Measurements from ENCODE around the gene SZT2.

DNA sequence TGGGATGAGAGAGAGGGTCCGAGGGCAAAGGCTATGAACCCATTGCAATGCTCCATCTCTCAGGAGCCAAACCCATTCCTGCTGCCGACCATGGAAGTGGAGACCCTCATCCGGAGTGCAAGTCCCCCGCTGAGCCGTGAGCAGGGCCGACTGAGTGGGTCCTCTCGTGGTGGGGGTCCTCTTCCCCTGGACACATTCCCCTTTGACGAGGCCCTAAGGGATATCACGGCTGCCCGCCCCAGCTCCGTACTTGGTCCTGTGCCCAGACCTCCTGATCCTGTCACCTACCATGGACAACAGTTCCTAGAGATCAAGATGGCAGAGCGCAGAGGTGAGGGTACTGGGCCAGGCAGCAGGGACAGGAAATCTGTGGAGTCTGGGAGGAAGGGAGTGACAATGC lies 53.1 kb downstream of the SZT2 start:
- TF ChIP-seq, protein P1, sequence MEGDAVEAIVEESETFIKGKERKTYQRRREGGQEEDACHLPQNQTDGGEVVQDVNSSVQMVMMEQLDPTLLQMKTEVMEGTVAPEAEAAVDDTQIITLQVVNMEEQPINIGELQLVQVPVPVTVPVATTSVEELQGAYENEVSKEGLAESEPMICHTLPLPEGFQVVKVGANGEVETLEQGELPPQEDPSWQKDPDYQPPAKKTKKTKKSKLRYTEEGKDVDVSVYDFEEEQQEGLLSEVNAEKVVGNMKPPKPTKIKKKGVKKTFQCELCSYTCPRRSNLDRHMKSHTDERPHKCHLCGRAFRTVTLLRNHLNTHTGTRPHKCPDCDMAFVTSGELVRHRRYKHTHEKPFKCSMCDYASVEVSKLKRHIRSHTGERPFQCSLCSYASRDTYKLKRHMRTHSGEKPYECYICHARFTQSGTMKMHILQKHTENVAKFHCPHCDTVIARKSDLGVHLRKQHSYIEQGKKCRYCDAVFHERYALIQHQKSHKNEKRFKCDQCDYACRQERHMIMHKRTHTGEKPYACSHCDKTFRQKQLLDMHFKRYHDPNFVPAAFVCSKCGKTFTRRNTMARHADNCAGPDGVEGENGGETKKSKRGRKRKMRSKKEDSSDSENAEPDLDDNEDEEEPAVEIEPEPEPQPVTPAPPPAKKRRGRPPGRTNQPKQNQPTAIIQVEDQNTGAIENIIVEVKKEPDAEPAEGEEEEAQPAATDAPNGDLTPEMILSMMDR (IDR thresholded peaks at IDR 0.05; ENCODE audit: poor library complexity), result no peak
- no peak for TF ChIP-seq EZH2 (IDR thresholded peaks at IDR 0.05; ENCODE audit: borderline replicate concordance)
